ENCODE results near the gene PAGE3.

The PAGE3 gene

GRCh38 chrX:55279832-55280231 is 15.1 kb upstream of the PAGE3 start:
- TF ChIP-seq, protein P1, sequence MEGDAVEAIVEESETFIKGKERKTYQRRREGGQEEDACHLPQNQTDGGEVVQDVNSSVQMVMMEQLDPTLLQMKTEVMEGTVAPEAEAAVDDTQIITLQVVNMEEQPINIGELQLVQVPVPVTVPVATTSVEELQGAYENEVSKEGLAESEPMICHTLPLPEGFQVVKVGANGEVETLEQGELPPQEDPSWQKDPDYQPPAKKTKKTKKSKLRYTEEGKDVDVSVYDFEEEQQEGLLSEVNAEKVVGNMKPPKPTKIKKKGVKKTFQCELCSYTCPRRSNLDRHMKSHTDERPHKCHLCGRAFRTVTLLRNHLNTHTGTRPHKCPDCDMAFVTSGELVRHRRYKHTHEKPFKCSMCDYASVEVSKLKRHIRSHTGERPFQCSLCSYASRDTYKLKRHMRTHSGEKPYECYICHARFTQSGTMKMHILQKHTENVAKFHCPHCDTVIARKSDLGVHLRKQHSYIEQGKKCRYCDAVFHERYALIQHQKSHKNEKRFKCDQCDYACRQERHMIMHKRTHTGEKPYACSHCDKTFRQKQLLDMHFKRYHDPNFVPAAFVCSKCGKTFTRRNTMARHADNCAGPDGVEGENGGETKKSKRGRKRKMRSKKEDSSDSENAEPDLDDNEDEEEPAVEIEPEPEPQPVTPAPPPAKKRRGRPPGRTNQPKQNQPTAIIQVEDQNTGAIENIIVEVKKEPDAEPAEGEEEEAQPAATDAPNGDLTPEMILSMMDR (IDR thresholded peaks at IDR 0.05; ENCODE audit: insufficient read depth, low read length): no peak
- no peak for TF ChIP-seq POLR2AphosphoS5 (IDR thresholded peaks at IDR 0.05; ENCODE audit: low read depth)
- TF ChIP-seq, protein P2, sequence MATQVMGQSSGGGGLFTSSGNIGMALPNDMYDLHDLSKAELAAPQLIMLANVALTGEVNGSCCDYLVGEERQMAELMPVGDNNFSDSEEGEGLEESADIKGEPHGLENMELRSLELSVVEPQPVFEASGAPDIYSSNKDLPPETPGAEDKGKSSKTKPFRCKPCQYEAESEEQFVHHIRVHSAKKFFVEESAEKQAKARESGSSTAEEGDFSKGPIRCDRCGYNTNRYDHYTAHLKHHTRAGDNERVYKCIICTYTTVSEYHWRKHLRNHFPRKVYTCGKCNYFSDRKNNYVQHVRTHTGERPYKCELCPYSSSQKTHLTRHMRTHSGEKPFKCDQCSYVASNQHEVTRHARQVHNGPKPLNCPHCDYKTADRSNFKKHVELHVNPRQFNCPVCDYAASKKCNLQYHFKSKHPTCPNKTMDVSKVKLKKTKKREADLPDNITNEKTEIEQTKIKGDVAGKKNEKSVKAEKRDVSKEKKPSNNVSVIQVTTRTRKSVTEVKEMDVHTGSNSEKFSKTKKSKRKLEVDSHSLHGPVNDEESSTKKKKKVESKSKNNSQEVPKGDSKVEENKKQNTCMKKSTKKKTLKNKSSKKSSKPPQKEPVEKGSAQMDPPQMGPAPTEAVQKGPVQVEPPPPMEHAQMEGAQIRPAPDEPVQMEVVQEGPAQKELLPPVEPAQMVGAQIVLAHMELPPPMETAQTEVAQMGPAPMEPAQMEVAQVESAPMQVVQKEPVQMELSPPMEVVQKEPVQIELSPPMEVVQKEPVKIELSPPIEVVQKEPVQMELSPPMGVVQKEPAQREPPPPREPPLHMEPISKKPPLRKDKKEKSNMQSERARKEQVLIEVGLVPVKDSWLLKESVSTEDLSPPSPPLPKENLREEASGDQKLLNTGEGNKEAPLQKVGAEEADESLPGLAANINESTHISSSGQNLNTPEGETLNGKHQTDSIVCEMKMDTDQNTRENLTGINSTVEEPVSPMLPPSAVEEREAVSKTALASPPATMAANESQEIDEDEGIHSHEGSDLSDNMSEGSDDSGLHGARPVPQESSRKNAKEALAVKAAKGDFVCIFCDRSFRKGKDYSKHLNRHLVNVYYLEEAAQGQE (IDR thresholded peaks at IDR 0.05; ENCODE audit: insufficient replicate concordance, low read depth): no peak
- TF ChIP-seq GABPA (IDR thresholded peaks at IDR 0.05; ENCODE audit: low read depth): no peak
- no peak for TF ChIP-seq SPI1 (IDR thresholded peaks at IDR 0.05; ENCODE audit: borderline replicate concordance, low read depth)
- H3K27me3 ChIP-seq (ENCODE audit: insufficient read depth, poor library complexity, severe bottlenecking): no peaks in the 10 kb centered on the region

DNA sequence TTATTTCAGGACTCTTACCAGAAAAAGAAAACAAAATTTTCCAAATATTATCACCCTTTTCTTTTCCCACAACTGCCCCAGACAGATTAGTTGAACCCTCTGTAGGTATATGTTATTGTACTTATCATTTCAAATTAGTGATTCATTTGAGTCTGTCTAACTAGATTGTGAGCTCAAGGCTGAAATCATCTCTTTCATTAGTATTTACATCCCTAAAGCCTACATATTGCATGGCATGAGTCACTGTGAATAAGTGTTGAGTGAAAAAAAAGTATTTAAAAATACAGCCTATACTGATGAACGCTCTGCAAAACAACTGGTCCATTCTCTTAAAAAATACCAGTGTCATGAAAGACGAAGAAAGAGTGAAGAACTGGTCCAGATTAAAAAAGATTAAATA is 3.9 kb downstream of the PAGE3 start:
- TF ChIP-seq, protein P1 (IDR thresholded peaks at IDR 0.05; ENCODE audit: insufficient read depth, low read length): no peak
- TF ChIP-seq GABPA (IDR thresholded peaks at IDR 0.05; ENCODE audit: low read depth) (no peak), SPI1 (IDR thresholded peaks at IDR 0.05; ENCODE audit: borderline replicate concordance, low read depth) (no peak), POLR2AphosphoS5 (IDR thresholded peaks at IDR 0.05; ENCODE audit: low read depth) (no peak)
- TF ChIP-seq, protein P2 (IDR thresholded peaks at IDR 0.05; ENCODE audit: insufficient replicate concordance, low read depth): no peak
- no peak for DNase-seq (ENCODE audit: low read depth in 1 of 2, low spot score in 1 of 2)
- Histone ChIP-seq H3K4me3 (replicated peaks; ENCODE audit: insufficient read depth, low read length) (no peak overlapping the region), H3K27me3 (ENCODE audit: insufficient read depth, poor library complexity, severe bottlenecking) (no peaks in the 10 kb centered on the region), H3K27ac (replicated peaks) (no peak overlapping the region)

More at GRCh38 chrX:55279832-55280231, 15.1 kb upstream of the PAGE3 start:
- no peak overlapping the region for H3K27ac ChIP-seq (replicated peaks)
- no peak for DNase-seq (ENCODE audit: low read depth in 1 of 2, low spot score in 1 of 2)
- H3K4me3 ChIP-seq (replicated peaks; ENCODE audit: insufficient read depth, low read length): no peak overlapping the region

DNA sequence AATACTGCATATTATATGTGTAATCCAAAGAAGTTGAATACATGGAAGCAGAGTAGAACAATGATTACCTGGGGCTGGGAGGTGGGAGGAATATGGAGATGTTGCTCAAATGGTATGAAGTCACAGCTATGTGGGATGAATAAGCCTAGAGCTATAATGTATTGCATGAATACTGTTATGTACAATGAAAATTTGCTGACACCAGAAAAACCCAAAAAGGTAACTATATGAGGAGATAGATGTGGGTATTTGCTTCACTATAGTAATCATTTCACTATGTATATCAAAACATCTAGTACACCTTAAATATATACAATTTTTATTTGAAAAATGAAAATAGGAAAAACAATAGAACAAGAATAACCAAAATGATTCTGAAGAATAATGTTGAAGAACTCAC is 11.2 kb downstream of the PAGE3 start:
- DNase-seq (ENCODE audit: low read depth in 1 of 2, low spot score in 1 of 2): no peak
- Histone ChIP-seq H3K27me3 (ENCODE audit: insufficient read depth, poor library complexity, severe bottlenecking) (no peaks in the 10 kb centered on the region), H3K4me3 (replicated peaks; ENCODE audit: insufficient read depth, low read length) (no peak overlapping the region), H3K27ac (replicated peaks) (no peak overlapping the region)
- TF ChIP-seq, protein P2 (IDR thresholded peaks at IDR 0.05; ENCODE audit: insufficient replicate concordance, low read depth): no peak
- TF ChIP-seq POLR2AphosphoS5 (IDR thresholded peaks at IDR 0.05; ENCODE audit: low read depth) (no peak), SPI1 (IDR thresholded peaks at IDR 0.05; ENCODE audit: borderline replicate concordance, low read depth) (no peak), GABPA (IDR thresholded peaks at IDR 0.05; ENCODE audit: low read depth) (no peak)
- TF ChIP-seq, protein P1 (IDR thresholded peaks at IDR 0.05; ENCODE audit: insufficient read depth, low read length): no peak
